ENCODE measurements around the gene ABCD3.
A peak's percentile ranks its signal among the peaks of the same experiment; 100 is the strongest.

ABCD3 gene

DNA sequence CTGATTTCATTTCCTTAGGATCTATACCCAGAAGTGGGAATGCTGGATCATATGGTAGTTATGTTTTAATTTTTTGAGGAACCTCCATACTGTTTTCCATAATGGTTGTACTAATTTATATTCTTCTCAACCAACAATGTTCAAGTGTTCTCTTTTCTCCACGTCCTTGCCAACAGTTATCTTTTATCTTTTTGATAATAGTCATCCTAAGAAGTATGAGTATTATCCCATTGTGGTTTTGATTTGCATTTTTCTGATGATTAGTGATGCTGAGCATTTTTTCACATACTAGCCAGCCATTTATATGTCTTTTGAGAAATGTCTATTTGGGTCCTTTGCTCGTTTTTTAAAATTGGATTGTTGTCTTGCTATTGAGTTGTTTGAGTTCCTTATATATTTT is 38.5 kb downstream of the ABCD3 start:
- H3K4me3 ChIP-seq (ENCODE audit: low read depth, low read length), result no peak overlapping the region
- TF ChIP-seq, protein P1, sequence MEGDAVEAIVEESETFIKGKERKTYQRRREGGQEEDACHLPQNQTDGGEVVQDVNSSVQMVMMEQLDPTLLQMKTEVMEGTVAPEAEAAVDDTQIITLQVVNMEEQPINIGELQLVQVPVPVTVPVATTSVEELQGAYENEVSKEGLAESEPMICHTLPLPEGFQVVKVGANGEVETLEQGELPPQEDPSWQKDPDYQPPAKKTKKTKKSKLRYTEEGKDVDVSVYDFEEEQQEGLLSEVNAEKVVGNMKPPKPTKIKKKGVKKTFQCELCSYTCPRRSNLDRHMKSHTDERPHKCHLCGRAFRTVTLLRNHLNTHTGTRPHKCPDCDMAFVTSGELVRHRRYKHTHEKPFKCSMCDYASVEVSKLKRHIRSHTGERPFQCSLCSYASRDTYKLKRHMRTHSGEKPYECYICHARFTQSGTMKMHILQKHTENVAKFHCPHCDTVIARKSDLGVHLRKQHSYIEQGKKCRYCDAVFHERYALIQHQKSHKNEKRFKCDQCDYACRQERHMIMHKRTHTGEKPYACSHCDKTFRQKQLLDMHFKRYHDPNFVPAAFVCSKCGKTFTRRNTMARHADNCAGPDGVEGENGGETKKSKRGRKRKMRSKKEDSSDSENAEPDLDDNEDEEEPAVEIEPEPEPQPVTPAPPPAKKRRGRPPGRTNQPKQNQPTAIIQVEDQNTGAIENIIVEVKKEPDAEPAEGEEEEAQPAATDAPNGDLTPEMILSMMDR (IDR thresholded peaks at IDR 0.05; ENCODE audit: insufficient read depth, low read depth, low read length, missing control alignments), result no peak
- no peak for DNase-seq (ENCODE audit: low read depth)

DNA sequence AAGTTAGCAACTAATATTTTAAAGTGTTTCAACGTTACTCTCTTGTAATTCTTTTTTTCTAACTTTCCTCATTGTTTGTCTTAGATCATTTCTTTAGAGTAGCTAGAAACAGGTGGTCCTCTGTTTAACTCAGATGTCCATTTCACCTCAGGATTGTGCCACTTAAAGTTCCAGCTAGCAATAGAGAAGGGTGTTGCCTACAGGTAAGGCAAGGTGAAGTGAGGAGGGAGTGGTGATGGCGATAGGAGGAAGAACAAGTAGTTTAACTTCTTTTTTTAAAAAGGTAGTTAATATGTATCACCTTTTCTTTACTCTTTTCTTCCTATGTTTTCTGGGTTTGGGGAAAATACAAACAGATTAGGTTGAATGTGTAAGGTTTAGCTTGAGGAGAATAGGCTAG is 44.4 kb downstream of the ABCD3 start:
- no peak overlapping the region for H3K4me3 ChIP-seq (ENCODE audit: low read depth, low read length)
- TF ChIP-seq, protein P1 (IDR thresholded peaks at IDR 0.05; ENCODE audit: insufficient read depth, low read depth, low read length, missing control alignments), result no peak
- no peak for DNase-seq (ENCODE audit: low read depth)

DNA sequence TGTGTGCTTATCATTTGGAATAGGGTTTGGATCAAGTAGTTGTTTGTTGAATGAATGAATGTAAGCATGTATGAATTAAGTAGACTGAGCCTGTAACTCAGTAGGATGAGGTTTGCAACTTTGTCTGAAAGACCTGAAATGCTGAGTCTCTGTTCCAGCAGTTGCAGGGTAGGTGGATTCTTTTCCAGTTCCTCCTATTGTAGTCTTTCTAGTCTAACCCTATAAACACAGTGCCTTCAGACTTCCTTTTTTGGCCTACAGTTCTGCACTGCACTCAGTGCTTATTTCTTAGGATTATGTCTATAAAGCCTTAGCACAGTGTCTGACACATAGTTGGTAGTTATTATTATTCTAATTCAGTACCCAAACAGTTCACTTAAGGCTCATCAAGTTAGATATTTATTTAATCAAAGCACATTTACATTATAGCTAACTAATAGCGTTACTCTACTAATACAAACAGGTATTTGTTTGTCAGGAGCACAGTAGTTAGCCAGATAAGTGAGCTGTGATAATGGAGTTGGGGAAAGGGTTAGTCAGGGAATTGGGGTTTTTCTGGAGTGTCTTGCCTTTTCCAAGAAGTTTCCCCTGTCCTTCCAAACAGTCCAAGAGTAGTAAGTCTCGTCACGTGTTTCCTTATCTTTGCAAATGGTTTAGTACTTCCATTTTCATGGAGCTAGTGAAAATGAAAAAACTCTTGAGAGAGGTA is 45.0 kb downstream of the ABCD3 start:
- no peak for DNase-seq (ENCODE audit: low read depth)
- TF ChIP-seq, protein P1 (IDR thresholded peaks at IDR 0.05; ENCODE audit: insufficient read depth, low read depth, low read length, missing control alignments), result no peak
- H3K4me3 ChIP-seq (ENCODE audit: low read depth, low read length), result no peak overlapping the region

DNA sequence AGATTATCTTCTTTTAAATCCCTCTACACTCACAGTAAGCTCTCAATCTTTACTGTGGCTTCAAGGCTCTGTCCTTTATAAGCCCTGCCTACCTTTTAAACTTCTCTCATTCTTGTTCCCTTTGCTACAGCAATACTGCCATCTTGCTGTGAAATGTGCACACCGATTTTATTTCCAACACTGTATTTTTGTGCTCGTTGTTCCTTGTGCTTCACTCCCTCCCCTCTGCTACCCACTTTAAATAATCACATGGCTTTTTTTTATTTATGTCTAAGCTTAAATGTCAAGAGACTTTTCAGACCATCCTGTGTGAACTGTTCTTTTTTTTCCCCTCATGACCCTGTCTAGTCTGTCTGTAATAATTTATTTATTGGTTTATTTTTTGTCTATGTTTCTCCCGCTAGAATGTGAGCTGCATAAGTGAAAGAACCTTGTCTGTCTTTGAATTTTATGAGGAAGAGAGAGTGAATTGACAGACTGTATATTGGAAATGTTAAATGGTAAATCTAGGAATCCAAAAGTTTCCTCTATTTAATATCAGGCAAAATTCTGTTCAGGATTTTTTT is 45.7 kb downstream of the ABCD3 start:
- peak; percentile 26 for DNase-seq (ENCODE audit: low read depth)
- no peak overlapping the region for H3K4me3 ChIP-seq (ENCODE audit: low read depth, low read length)
- TF ChIP-seq, protein P1 (IDR thresholded peaks at IDR 0.05; ENCODE audit: insufficient read depth, low read depth, low read length, missing control alignments), result peak; percentile 26

DNA sequence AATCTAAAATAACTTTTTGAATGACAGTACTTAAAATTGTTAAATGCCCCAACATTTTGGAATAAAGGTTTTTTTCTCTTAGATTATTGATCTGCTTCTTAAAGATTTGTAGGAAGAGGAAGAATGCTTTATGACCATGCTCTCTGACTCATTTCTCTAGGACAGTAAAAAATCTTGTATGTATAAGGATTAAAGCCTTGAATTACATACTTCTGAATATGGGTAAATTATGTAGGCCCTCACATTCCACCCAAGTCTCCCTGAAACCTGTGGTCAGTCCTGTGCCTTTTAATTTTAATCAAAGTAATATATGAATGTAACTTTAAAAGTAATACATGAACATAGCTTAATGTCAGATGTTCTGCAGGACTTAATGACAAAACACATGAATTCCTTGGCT is 50.5 kb downstream of the ABCD3 start:
- no peak overlapping the region for H3K4me3 ChIP-seq (ENCODE audit: low read depth, low read length)
- DNase-seq (ENCODE audit: low read depth), result no peak
- TF ChIP-seq, protein P1 (IDR thresholded peaks at IDR 0.05; ENCODE audit: insufficient read depth, low read depth, low read length, missing control alignments), result no peak

DNA sequence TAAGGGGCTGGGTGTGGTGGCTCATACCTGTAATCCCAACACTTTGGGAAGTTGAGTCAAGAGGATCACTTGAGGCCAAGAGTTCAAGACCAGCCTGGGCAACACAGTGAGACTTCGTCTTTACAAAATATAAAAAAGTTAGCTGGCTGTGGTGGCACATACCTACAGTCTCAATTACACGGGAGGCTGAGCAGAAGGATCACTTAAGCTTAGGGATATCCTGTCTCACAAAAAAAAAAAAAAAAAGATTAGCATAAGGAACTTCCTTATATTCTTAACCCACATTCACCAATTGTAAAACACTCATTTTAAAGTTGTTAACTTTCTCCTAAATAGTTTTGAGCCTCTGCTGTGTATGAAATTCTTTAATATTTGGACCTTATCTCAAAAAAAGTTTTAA is 53.1 kb downstream of the ABCD3 start:
- no peak overlapping the region for H3K4me3 ChIP-seq (ENCODE audit: low read depth, low read length)
- no peak for DNase-seq (ENCODE audit: low read depth)
- TF ChIP-seq, protein P1 (IDR thresholded peaks at IDR 0.05; ENCODE audit: insufficient read depth, low read depth, low read length, missing control alignments), result no peak

DNA sequence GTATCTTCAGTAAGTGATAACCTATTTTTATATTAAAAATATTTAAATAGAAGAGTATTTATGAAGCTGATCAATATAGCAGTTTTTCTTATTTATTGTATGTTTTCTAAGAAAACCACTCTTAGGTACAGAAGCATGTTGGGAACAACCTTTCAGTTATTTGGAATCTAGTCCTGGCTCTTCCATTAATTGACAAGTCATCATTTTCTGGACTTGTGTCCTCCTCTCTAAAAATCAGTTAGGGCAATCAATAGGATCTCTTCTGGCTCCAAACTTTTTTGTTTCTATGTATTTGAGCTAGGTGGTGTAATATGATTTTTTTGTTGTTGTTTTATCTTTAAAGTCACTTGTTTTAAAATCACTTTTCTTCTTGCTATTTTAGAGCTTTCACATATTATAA is 57.0 kb downstream of the ABCD3 start:
- no peak overlapping the region for H3K4me3 ChIP-seq (ENCODE audit: low read depth, low read length)
- TF ChIP-seq, protein P1 (IDR thresholded peaks at IDR 0.05; ENCODE audit: insufficient read depth, low read depth, low read length, missing control alignments), result no peak
- DNase-seq (ENCODE audit: low read depth), result no peak
